ENCODE results near the gene VCP.
A peak's percentile ranks its signal among the peaks of the same experiment; 100 is the strongest.

VCP gene

GRCh38 chr9:35103660-35104191, 31.3 kb upstream of the VCP start:
- H3K27ac ChIP-seq: peak overlapping the region; percentile 83
- ChIA-PET POLR2A (ENCODE audit: low non-redundant PET) (interaction anchor here (0.9 to 1.6 kb wide), 3 partner anchors 8 to 31 kb away, joined by 3 to 10 read pairs (median 6); partner anchors contain the start of genes ATOSB and VCP), CTCF (interaction anchor here (0.7 kb wide), 1 partner anchor 1646 kb away, joined by 3 read pairs; no protein-coding TSS in a partner anchor)
- TF ChIP-seq, protein P1, sequence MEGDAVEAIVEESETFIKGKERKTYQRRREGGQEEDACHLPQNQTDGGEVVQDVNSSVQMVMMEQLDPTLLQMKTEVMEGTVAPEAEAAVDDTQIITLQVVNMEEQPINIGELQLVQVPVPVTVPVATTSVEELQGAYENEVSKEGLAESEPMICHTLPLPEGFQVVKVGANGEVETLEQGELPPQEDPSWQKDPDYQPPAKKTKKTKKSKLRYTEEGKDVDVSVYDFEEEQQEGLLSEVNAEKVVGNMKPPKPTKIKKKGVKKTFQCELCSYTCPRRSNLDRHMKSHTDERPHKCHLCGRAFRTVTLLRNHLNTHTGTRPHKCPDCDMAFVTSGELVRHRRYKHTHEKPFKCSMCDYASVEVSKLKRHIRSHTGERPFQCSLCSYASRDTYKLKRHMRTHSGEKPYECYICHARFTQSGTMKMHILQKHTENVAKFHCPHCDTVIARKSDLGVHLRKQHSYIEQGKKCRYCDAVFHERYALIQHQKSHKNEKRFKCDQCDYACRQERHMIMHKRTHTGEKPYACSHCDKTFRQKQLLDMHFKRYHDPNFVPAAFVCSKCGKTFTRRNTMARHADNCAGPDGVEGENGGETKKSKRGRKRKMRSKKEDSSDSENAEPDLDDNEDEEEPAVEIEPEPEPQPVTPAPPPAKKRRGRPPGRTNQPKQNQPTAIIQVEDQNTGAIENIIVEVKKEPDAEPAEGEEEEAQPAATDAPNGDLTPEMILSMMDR (conservative IDR thresholded peaks at IDR 0.05; ENCODE audit: low read depth): no peak
- DNase-seq (ENCODE audit: low spot score): no peak

DNA sequence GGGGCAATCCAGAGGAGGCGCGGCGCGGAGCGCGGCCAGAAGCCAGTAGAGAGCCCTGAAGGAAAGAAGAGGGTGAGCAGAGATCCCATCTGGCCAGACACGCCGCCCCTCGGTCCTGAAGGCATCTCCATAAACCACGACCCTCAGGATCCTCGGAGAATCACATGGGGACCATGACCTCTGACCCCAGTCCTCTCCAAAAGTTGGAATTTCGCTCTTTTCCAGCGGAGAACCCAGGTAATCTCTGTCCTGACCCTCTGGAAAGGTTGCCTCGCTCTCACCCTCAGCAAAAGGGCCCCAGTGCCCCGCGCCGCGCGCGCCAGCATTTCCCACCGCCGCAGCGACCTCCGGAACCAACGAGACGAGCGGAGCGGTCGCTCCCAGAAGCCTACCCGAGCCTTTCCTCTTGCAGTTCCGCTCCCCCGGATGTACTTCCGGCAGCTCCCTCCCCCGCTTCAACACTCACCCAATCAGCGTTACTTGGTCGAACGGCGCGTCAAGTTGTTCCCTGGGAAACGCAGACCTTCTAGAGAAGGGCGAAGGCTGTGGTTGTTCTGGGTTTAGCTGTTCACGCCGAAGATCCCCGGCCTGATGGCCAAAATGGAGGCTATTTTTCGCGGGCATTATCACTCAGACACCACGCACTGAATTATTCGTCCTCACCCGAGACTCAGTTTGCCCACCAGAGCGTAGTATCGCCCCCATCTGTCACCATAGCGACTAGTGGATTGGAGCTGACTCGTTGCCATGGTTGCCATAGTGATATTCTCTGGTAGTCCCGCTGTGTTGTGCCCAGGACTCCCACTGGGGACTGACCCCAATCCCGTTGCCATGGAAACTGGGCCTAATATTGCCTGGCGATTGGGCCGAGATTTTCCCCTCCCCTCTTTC, 30.6 kb upstream of the VCP start, which contains the start of gene STOML2:
STOML2 (minus strand) TSS at position 363 of the 891 bp plus-strand sequence; CDS start at position 326, 37 bp downstream.
- peak; percentile 98 for DNase-seq (ENCODE audit: low spot score)
- CTCF ChIA-PET: interaction anchor here (0.7 to 1.0 kb wide), 2 partner anchors 12 to 1646 kb away, joined by 3 to 7 read pairs; no protein-coding TSS in a partner anchor
- POLR2A ChIA-PET (ENCODE audit: low non-redundant PET): interaction anchor here (0.8 to 1.6 kb wide), 4 partner anchors 9 to 30 kb away, joined by 3 to 10 read pairs (median 4); partner anchors contain the start of genes ATOSB and VCP
- H3K27ac ChIP-seq: peak within 1 kb of the TSS; percentile 83
- TF ChIP-seq, protein P1 (conservative IDR thresholded peaks at IDR 0.05; ENCODE audit: low read depth): no peak

GRCh38 chr9:35102465-35102768, 30.0 kb upstream of the VCP start:
- POLR2A ChIA-PET (ENCODE audit: low non-redundant PET): interaction anchor here (0.5 to 1.6 kb wide), 3 partner anchors 8 to 13 kb away, joined by 3 to 6 read pairs (median 3); partner anchors contain the start of gene ATOSB
- H3K27ac ChIP-seq: peak overlapping the region; percentile 83
- TF ChIP-seq, protein P1 (conservative IDR thresholded peaks at IDR 0.05; ENCODE audit: low read depth): no peak
- CTCF ChIA-PET: interaction anchor here (1.0 kb wide), 1 partner anchor 11 kb away, joined by 7 read pairs; no protein-coding TSS in a partner anchor
- DNase-seq (ENCODE audit: low spot score): no peak

- TF ChIP-seq, protein P1 (conservative IDR thresholded peaks at IDR 0.05; ENCODE audit: low read depth): no peak
- peak overlapping the region; percentile 91 for H3K27ac ChIP-seq
- CTCF ChIA-PET: interaction anchor here (0.6 to 4.0 kb wide), 5 partner anchors 18 to 396 kb away, joined by 3 to 15 read pairs (median 3); partner anchors contain the start of gene FANCG
- POLR2A ChIA-PET (ENCODE audit: low non-redundant PET): interaction anchor here (1.6 kb wide), 1 partner anchor 18 kb away, joined by 4 read pairs; the partner anchor contains the start of gene FANCG
- DNase-seq (ENCODE audit: low spot score): no peak
Measured at GRCh38 chr9:35097573-35097972, 25.1 kb upstream of the VCP start.

DNA sequence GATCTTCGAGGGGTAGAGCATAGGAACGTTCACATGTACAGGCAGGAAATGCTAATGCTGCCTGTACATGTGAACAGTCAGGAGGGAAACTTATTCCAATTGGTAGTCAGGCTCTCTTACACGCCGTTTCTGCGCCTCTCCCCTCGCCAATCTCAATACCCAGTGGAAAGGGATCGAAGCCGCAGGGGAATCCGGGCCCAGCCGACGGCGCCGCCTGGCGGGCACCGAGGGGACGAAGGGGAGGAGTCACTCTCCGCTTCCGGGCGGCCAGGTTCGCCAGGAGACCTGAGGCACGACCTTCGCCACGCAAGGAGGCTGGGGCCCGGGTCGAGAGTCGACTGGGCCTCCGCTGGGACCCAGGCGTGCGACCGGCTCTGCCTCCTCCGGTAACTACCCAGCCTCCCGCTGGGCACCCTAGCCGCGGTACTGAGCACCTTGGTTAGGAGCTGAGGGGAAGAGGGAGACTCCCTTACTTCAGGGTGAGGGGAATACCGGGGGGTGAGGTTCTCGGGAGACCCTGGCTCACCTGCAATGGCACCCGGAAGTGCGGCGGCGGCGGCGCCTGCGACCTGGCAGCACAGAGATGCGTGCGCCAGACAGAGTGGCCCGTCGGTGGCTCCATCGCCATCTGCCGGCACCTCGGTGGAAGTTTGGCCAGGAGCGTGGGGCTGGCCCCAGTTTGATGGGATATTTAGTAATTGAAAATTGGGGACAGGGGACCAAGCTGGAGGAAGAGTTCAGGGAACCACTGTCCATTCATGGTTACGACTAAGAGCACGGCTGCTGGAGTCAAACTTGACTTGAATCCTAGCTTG, 23.8 kb upstream of the VCP start, which contains the start of gene PIGO:
PIGO (minus strand) TSS at position 557 of the 815 bp plus-strand sequence. CDS start 1,026 bp downstream, outside the sequence.
- ChIA-PET CTCF (interaction anchor here (0.6 to 4.0 kb wide), 9 partner anchors 10 to 1380 kb away, joined by 3 to 15 read pairs (median 5); partner anchors contain the start of genes FANCG and VCP), POLR2A (ENCODE audit: low non-redundant PET) (interaction anchor here (0.5 to 1.6 kb wide), 4 partner anchors 16 to 203 kb away, joined by 3 to 5 read pairs (median 4); partner anchors contain the start of gene FANCG)
- TF ChIP-seq, protein P1 (conservative IDR thresholded peaks at IDR 0.05; ENCODE audit: low read depth): peak; percentile 99
- peak; percentile 87 for DNase-seq (ENCODE audit: low spot score)
- peak within 1 kb of the TSS; percentile 91 for H3K27ac ChIP-seq
